ENCODE data around the gene ACHE.

Gene ACHE

GRCh38 chr7:100874577-100875355 is 20.9 kb downstream of the ACHE start, which contains the start of gene SRRT:
SRRT (plus strand) TSS chr7:100875103; CDS start chr7:100875591, 488 bp downstream.
- H3K4me3 ChIP-seq (ENCODE audit: low read depth, low read length), result peak within 1 kb of the TSS; percentile 86
- DNase-seq (ENCODE audit: low read depth), result peak; percentile 95
- TF ChIP-seq CTCF (IDR thresholded peaks at IDR 0.05; ENCODE audit: low read depth, low read length, missing control alignments), result no peak

- H3K4me3 ChIP-seq (ENCODE audit: low read depth, low read length), result peak overlapping the region; percentile 86
- no peak for DNase-seq (ENCODE audit: low read depth)
- no peak for TF ChIP-seq CTCF (IDR thresholded peaks at IDR 0.05; ENCODE audit: low read depth, low read length, missing control alignments)
These were observed 21.4 kb downstream of the ACHE start for GRCh38 chr7:100874300-100874576.

GRCh38 chr7:100873599-100874299 is 21.9 kb downstream of the ACHE start:
- no peak for DNase-seq (ENCODE audit: low read depth)
- peak overlapping the region; percentile 86; the same call in 1 of the 2 replicates for H3K4me3 ChIP-seq (ENCODE audit: low read depth, low read length)

GRCh38 chr7:100867776-100868485 is 27.8 kb downstream of the ACHE start:
- no peak for DNase-seq (ENCODE audit: low read depth)
- no peak for TF ChIP-seq CTCF (IDR thresholded peaks at IDR 0.05; ENCODE audit: low read depth, low read length, missing control alignments)
- peak overlapping the region; percentile 81 for H3K4me3 ChIP-seq (ENCODE audit: low read depth, low read length)

More at GRCh38 chr7:100873599-100874299, 21.9 kb downstream of the ACHE start:
- no peak for TF ChIP-seq CTCF (IDR thresholded peaks at IDR 0.05; ENCODE audit: low read depth, low read length, missing control alignments)

- DNase-seq (ENCODE audit: low read depth), result no peak
- H3K4me3 ChIP-seq (ENCODE audit: low read depth, low read length), result peak within 1 kb of the TSS; percentile 81
- TF ChIP-seq CTCF (IDR thresholded peaks at IDR 0.05; ENCODE audit: low read depth, low read length, missing control alignments), result no peak
These were observed 28.5 kb downstream of the ACHE start, which contains the start of gene TRIP6 for GRCh38 chr7:100867040-100867775. TRIP6 (plus strand) TSS chr7:100867387; CDS start chr7:100867498, 111 bp downstream.

GRCh38 chr7:100866729-100867039 is 29.0 kb downstream of the ACHE start:
- H3K4me3 ChIP-seq (ENCODE audit: low read depth, low read length), result peak overlapping the region; percentile 81
- no peak for TF ChIP-seq CTCF (IDR thresholded peaks at IDR 0.05; ENCODE audit: low read depth, low read length, missing control alignments)
- no peak for DNase-seq (ENCODE audit: low read depth)
